DOHH2 (cell line): Measurements from ENCODE around the gene ATP2B3.

Source experiments
- EZH2phosphoT487 ChIP-seq: fragments of 200-600 bp; sonication (generic); IDR thresholded peaks from 2 replicates; pipeline ENCODE4 v1.6.1; 2017; ENCODE audit warnings: borderline replicate concordance, mild to moderate bottlenecking, antibody characterized with exemption, low read length, moderate library complexity, mixed read lengths
- TF ChIP-seq, protein P1 (sequence below): fragments of 200-600 bp; sonication (generic); IDR thresholded peaks from one replicate; pipeline ENCODE4 v1.5.1; 2014; ENCODE audit warnings: antibody characterized with exemption, mild to moderate bottlenecking, low read depth, low read length; ENCODE audit not compliant: poor library complexity, severe bottlenecking

- TF ChIP-seq, protein P1, sequence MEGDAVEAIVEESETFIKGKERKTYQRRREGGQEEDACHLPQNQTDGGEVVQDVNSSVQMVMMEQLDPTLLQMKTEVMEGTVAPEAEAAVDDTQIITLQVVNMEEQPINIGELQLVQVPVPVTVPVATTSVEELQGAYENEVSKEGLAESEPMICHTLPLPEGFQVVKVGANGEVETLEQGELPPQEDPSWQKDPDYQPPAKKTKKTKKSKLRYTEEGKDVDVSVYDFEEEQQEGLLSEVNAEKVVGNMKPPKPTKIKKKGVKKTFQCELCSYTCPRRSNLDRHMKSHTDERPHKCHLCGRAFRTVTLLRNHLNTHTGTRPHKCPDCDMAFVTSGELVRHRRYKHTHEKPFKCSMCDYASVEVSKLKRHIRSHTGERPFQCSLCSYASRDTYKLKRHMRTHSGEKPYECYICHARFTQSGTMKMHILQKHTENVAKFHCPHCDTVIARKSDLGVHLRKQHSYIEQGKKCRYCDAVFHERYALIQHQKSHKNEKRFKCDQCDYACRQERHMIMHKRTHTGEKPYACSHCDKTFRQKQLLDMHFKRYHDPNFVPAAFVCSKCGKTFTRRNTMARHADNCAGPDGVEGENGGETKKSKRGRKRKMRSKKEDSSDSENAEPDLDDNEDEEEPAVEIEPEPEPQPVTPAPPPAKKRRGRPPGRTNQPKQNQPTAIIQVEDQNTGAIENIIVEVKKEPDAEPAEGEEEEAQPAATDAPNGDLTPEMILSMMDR: no peak
- no peak for TF ChIP-seq EZH2phosphoT487
Observed at GRCh38 chrX:153519569-153520286, 2.3 kb downstream of the ATP2B3 start.
